Pancreas (tissue), 10 donors: ENCODE data around the gene AOPEP. TPM values are rescaled to one million over a fixed set of nuclear protein-coding genes. Genes with fewer than 3 reads are reported as not detected.
A peak's percentile ranks its signal among the peaks of the same experiment; 100 is the strongest.

ENCODE experiments used
- ATAC-seq, 4 donors: fragments of 200-7000 bp; cut with Tn5 transposase; one replicate each; pipeline versions ENCODE4 v1.8.0 to v1.9.1; 2020; ENCODE audit warnings: mild to moderate bottlenecking in 4 of 4, moderate library complexity in 4 of 4
- DNase-seq, 6 donors: peaks; one replicate each; pipeline ENCODE4 v3.0.0-alpha.2; 2020
- FAIRE-seq: peaks from 2 replicates; lab custom pipeline; 2012; peaks lifted over from hg19 to GRCh38; lab: Jason Lieb, UNC
- H3K27ac ChIP-seq, 4 donors: fragments of 200-600 bp; sonication (generic); 1 replicate in 3 of 4; 2 replicates in 1 of 4; pipeline versions ENCODE4 v1.5.0 to v1.8.0; 2020
- H3K27me3 ChIP-seq, 4 donors: fragments of 200-600 bp; one replicate each; pipeline ENCODE4 v1.8.0; 2021
- H3K36me3 ChIP-seq, 3 donors: fragments of 200-600 bp; sonication (generic) in 1 of 3; one replicate each; pipeline versions ENCODE4 v1.5.0 to v1.8.0; 2020 to 2021
- H3K4me1 ChIP-seq, 3 donors: fragments of 200-600 bp; one replicate each; pipeline ENCODE4 v1.8.0; 2021
- H3K4me3 ChIP-seq, 4 donors: fragments of 200-600 bp; sonication (generic) in 2 of 4; one replicate each; pipeline versions ENCODE4 v1.5.0 to v1.8.0; 2020 to 2021
- H3K9me3 ChIP-seq, 4 donors: fragments of 200-600 bp; one replicate each; pipeline ENCODE4 v1.8.0; 2021
- WGBS, 2 donors: extraction: QIAGEN DNeasy Blood & Tissue Kit; methylation state at CpG; one replicate each; pipeline ENCODE4 v1.1.7; 2013; 5-methylcytosine and 5-hydroxymethylcytosine counted together
- intact Hi-C, 3 donors: fragments of 100-400 bp; cut with DNase I; formaldehyde crosslinking; loops; one replicate each; pipeline versions ENCODE4 v1.11.1 to v1.14.2; 2022
- polyA plus RNA-seq, 2 donors: library from polyadenylated mRNA; stranded (reverse); fragments of 200-250 nt; gene quantifications; one replicate each; pipeline ENCODE4 v1.2.3, GENCODE V29; 2013
- total RNA-seq, 6 donors: library from RNA; stranded (reverse); fragmentation: NEBNext Ultra II Directional in 4 of 6; extraction: Animal tissue kit (Norgen Biotek cat#: 25700) in 4 of 6; gene quantifications; one replicate each; pipeline versions ENCODE4 v1.2.1 to v1.2.4, GENCODE V29; 2021 to 2023
- TF ChIP-seq, protein P1 (sequence below), 4 donors: fragments of 200-600 bp; sonication (generic) in 3 of 4; IDR thresholded peaks; one replicate each; pipeline versions ENCODE4 v1.5.0 to v1.8.0; 2021; ENCODE audit warnings: antibody characterized with exemption in 4 of 4
- donor health status: healthy with polysubstance abuse.
- donor health status: DM: no; HTN: no; CAD: no; lungs with moderate emphysema.
- donor health status: DM: no; HTN: no; CAD: no.
- donor health status: control.
- donor health status: control.
- donor health status: Bipolar disorder and iron deficiency.
- donor health status: DM: yes; HTN: yes; CAD: no.
- donor health status: DM: no; HTN: no; CAD: no.
- donor health status: DM: no; HTN: no; CAD: no.
- donor health status: DM: yes; HTN: yes; CAD: no.

The AOPEP gene
- total and polyA plus RNA-seq, 8 donors, result 50.5 to 140 (median 76.7) TPM

DNA sequence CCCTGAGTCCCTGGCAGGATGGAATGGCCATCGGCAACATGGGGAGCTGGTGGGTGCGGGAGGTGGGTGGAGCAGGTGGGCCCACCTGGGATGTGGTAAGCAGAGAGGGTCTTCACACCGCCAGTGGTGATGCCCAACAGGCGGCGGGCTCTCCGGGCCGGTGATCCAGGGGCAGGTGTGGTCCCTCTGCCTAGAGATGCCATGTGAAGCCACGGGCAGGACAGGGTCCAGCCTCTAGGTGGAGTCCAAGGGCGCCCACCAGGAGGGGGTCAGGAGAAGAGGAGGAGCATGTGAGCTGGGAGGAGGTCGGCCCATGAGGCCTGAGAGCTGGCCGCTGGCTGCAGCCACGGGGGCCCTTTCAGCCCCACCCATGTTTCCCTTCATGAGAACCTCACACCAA lies 369.9 kb downstream of the AOPEP start:
- peaks cover 17 to 33% (median 24%) of the 10 kb centered on the region in 3 donors for H3K4me1 ChIP-seq
- TF ChIP-seq, protein P1, sequence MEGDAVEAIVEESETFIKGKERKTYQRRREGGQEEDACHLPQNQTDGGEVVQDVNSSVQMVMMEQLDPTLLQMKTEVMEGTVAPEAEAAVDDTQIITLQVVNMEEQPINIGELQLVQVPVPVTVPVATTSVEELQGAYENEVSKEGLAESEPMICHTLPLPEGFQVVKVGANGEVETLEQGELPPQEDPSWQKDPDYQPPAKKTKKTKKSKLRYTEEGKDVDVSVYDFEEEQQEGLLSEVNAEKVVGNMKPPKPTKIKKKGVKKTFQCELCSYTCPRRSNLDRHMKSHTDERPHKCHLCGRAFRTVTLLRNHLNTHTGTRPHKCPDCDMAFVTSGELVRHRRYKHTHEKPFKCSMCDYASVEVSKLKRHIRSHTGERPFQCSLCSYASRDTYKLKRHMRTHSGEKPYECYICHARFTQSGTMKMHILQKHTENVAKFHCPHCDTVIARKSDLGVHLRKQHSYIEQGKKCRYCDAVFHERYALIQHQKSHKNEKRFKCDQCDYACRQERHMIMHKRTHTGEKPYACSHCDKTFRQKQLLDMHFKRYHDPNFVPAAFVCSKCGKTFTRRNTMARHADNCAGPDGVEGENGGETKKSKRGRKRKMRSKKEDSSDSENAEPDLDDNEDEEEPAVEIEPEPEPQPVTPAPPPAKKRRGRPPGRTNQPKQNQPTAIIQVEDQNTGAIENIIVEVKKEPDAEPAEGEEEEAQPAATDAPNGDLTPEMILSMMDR (IDR thresholded peaks at IDR 0.05), result no peak

DNA sequence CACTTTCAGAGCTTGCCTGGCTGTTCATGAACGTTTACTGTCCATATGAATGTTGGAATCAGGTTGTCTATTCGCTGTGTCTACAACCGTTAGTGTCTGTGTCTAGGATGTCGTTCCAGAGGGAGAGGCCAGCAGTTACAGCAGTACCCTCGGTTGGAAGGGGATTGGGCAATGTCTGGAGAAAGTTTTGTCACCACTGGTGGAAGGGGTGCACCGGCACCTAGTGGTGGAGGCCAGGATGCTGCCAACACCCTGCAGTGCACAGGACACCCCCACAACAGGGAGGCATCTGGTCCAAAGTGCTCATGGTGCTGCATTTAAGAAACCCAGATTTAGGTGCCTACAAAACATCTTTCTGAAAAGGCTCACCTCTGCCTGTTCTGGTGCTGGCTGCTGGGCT lies 370.3 kb downstream of the AOPEP start:
- 69 to 79% methylated on average over 6 of the region's 6 CpGs for WGBS, 2 donors
- Histone ChIP-seq H3K36me3 (peaks cover 0 to 7% (median 0%) of the 10 kb centered on the region in 3 donors), H3K27ac (no peak overlapping the region), H3K9me3 (no peaks in the 10 kb centered on the region), H3K4me1 (peaks cover 21 to 33% (median 23%) of the 10 kb centered on the region in 3 donors), H3K4me3 (no peak overlapping the region), H3K27me3 (no peaks in the 10 kb centered on the region)
- ATAC-seq (no peak), DNase-seq (peak in 2 of 6 donors; percentile 24 to 29), FAIRE-seq (no peak)
- intact Hi-C loops, result no loop called here
- TF ChIP-seq, protein P1 (IDR thresholded peaks at IDR 0.05), result no peak

More for the DNA sequence above, 369.9 kb downstream of the AOPEP start:
- DNase-seq (peak in 3 of 6 donors; percentile 41 to 78 (median 52)), FAIRE-seq (no peak), ATAC-seq (no peak)
- Histone ChIP-seq H3K9me3 (no peaks in the 10 kb centered on the region), H3K27ac (no peak overlapping the region), H3K4me3 (no peak overlapping the region), H3K36me3 (peaks cover 0 to 7% (median 0%) of the 10 kb centered on the region in 3 donors), H3K27me3 (no peaks in the 10 kb centered on the region)
- intact Hi-C loops, result no loop called here
- 90 to 95% methylated on average over 12 of the region's 12 CpGs for WGBS, 2 donors

DNA sequence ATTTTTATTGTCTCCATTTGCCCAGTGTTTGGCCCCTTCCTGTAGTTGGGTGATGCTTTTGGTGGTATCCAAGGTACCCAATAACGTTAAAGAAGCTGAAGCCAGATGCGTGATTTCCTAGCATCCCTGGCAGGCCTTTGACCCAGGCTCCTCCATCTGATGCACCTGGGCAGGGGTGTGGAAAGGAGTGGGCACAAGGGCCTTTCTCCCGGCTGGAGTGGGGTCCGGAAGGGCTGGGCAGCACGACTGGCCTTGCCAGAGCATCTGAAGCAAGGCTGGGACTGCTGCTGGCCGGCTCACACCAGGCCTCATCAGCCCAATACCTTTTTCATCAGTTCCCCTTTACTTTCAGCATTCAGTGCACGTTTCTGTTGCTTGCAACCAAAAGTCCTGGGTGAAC lies 370.8 kb downstream of the AOPEP start:
- TF ChIP-seq, protein P1 (IDR thresholded peaks at IDR 0.05), result no peak
- no peak overlapping the region for H3K27ac ChIP-seq
- DNase-seq, result peak in 3 of 6 donors; percentile 29 to 55 (median 52)
- no peak for ATAC-seq
- no peaks in the 10 kb centered on the region for H3K27me3 ChIP-seq
- no peaks in the 10 kb centered on the region for H3K9me3 ChIP-seq
- H3K36me3 ChIP-seq, result peaks cover 0 to 7% (median 0%) of the 10 kb centered on the region in 3 donors
- no peak overlapping the region for H3K4me3 ChIP-seq
- 85% methylated on average over 7 of the region's 7 CpGs for WGBS, 2 donors
- intact Hi-C loops, result no loop called here
- FAIRE-seq, result no peak
- H3K4me1 ChIP-seq, result peaks cover 23 to 33% (median 26%) of the 10 kb centered on the region in 3 donors

DNA sequence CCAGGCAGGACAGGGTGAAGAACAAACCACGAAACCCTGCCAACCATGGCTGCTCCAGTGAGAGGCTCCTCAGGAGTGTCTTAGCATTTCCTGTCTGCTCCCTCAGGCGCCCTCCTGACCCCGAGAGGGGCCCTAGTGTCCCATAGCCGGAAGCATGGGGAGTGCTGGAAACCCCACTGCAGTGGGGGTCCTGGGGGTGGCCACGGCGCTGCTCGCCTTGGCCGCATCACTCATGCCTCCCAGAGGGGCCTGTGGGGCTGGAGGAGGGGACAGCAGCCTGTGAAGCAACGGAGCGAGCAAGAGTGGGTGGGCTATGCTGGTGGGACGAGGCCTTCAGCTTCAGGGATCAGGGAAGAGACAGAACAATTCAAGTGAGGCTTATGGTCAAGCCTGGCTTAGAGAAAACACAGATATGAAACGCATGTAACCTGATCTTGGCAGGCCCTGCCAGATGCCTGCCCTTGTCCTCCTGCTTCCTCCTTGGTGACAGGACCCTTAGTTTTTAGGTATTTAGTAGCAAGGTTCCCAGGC lies 372.0 kb downstream of the AOPEP start:
- WGBS, 2 donors, result 83 to 88% methylated on average over 12 of the region's 12 CpGs
- Histone ChIP-seq H3K4me3 (no peak overlapping the region), H3K9me3 (no peaks in the 10 kb centered on the region), H3K27ac (peak overlapping the region in 2 of 4 donors; percentile 70 to 73), H3K27me3 (no peaks in the 10 kb centered on the region), H3K4me1 (peaks cover 29 to 43% (median 31%) of the 10 kb centered on the region in 3 donors), H3K36me3 (peaks cover 0 to 7% (median 0%) of the 10 kb centered on the region in 3 donors)
- no peak for FAIRE-seq
- TF ChIP-seq, protein P1 (IDR thresholded peaks at IDR 0.05), result no peak
- peak in 1 of 4 donors; percentile 7 for ATAC-seq
- DNase-seq, result peak in 3 of 6 donors; percentile 13 to 44 (median 20)
- intact Hi-C loops, result no loop called here
